ENCODE results near the gene AFF3.

AFF3 gene

DNA sequence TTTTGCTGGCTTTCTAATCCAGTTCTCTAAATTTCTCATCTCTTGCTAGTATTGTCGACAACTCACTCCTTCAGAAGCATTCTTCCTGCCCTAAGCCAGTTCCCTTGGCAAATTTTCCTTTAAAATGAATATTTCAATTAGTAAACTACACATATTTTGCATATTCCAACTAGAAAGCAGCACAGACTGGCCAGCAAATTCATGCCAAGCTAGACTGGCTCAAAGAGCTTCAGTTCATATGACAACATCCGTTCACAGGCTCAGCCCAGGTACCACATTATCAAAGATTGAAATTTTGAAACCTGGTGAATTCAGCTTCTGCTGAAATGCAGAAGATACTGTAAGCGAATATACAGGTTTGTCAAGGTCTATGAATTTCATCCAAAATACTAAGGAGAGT lies 64.5 kb downstream of the AFF3 start:
- ChIA-PET POLR2A (ENCODE audit: low non-redundant PET) (no interaction called here), CTCF (no interaction called here)
- no peak overlapping the region for H3K27ac ChIP-seq
- TF ChIP-seq, protein P1, sequence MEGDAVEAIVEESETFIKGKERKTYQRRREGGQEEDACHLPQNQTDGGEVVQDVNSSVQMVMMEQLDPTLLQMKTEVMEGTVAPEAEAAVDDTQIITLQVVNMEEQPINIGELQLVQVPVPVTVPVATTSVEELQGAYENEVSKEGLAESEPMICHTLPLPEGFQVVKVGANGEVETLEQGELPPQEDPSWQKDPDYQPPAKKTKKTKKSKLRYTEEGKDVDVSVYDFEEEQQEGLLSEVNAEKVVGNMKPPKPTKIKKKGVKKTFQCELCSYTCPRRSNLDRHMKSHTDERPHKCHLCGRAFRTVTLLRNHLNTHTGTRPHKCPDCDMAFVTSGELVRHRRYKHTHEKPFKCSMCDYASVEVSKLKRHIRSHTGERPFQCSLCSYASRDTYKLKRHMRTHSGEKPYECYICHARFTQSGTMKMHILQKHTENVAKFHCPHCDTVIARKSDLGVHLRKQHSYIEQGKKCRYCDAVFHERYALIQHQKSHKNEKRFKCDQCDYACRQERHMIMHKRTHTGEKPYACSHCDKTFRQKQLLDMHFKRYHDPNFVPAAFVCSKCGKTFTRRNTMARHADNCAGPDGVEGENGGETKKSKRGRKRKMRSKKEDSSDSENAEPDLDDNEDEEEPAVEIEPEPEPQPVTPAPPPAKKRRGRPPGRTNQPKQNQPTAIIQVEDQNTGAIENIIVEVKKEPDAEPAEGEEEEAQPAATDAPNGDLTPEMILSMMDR (conservative IDR thresholded peaks at IDR 0.05; ENCODE audit: low read depth): no peak
- no peak for DNase-seq (ENCODE audit: low spot score)

- DNase-seq (ENCODE audit: low spot score): no peak
- POLR2A ChIA-PET (ENCODE audit: low non-redundant PET): no interaction called here
- no peak overlapping the region for H3K27ac ChIP-seq
- CTCF ChIA-PET: no interaction called here
- TF ChIP-seq, protein P1 (conservative IDR thresholded peaks at IDR 0.05; ENCODE audit: low read depth): no peak
Measured at GRCh38 chr2:100077456-100077855, 64.9 kb downstream of the AFF3 start.

- ChIA-PET CTCF (interaction anchor here (0.5 to 0.6 kb wide), 3 partner anchors 36 to 477 kb away, joined by 3 read pairs; no protein-coding TSS in a partner anchor), POLR2A (ENCODE audit: low non-redundant PET) (no interaction called here)
- no peak overlapping the region for H3K27ac ChIP-seq
- TF ChIP-seq, protein P1 (conservative IDR thresholded peaks at IDR 0.05; ENCODE audit: low read depth): no peak
- no peak for DNase-seq (ENCODE audit: low spot score)
Measured at GRCh38 chr2:100075532-100075931, 66.9 kb downstream of the AFF3 start.

- ChIA-PET CTCF (no interaction called here), POLR2A (ENCODE audit: low non-redundant PET) (no interaction called here)
- TF ChIP-seq, protein P1 (conservative IDR thresholded peaks at IDR 0.05; ENCODE audit: low read depth): no peak
- no peak for DNase-seq (ENCODE audit: low spot score)
- H3K27ac ChIP-seq: no peak overlapping the region
Measured at GRCh38 chr2:100073110-100073509, 69.3 kb downstream of the AFF3 start.

- TF ChIP-seq, protein P1 (conservative IDR thresholded peaks at IDR 0.05; ENCODE audit: low read depth): no peak
- H3K27ac ChIP-seq: no peak overlapping the region
- CTCF ChIA-PET: no interaction called here
- POLR2A ChIA-PET (ENCODE audit: low non-redundant PET): no interaction called here
- no peak for DNase-seq (ENCODE audit: low spot score)
Measured at GRCh38 chr2:100072503-100072902, 69.9 kb downstream of the AFF3 start.

DNA sequence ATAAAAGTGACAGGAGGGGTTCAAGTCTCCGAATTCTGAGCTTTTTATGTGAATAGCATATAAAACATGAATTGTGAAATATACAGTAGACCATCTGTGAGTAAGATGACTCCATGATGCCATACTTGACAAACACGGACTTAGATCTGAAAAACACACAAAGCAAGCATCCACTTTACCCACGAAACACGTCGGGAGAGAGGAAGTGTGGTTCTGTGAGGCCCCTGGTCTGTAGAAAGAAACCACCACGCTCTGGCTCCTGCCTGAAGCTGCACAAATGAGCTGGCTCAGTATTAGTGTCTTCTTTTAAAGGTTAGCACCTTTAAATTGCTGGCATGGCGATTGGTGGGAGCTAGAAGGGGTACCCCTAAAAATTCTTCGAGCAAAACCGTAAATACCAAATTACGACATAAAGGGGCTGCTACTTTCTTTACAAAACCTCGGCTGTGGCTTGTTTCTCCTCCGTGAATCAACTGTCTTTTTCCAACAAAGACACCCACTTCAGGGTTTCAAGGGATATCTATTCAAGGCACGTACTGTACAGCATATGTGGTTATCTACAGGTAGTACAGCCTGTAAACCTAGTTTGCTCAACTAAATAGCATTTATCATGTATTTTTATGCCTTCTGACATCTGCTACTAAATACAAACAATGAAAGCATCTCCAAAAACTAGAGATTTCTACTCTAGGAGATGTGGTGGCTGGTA lies 70.9 kb downstream of the AFF3 start:
- ChIA-PET CTCF (interaction anchor here (0.6 kb wide), 1 partner anchor 1724 kb away, joined by 3 read pairs; no protein-coding TSS in a partner anchor), POLR2A (ENCODE audit: low non-redundant PET) (no interaction called here)
- TF ChIP-seq, protein P1 (conservative IDR thresholded peaks at IDR 0.05; ENCODE audit: low read depth): no peak
- DNase-seq (ENCODE audit: low spot score): no peak
- H3K27ac ChIP-seq: no peak overlapping the region
